Measurements from ENCODE around the gene REV3L.

The REV3L gene

GRCh38 chr6:111427341-111428116 is 55.5 kb downstream of the REV3L start:
- no peak for DNase-seq (ENCODE audit: low read depth in 2 of 2)

- no peak for DNase-seq (ENCODE audit: low read depth in 2 of 2)
Observed at GRCh38 chr6:111423960-111424846, 58.8 kb downstream of the REV3L start.

- DNase-seq (ENCODE audit: low read depth in 2 of 2): no peak
Observed at GRCh38 chr6:111423055-111423633, 59.9 kb downstream of the REV3L start.

- no peak for DNase-seq (ENCODE audit: low read depth in 2 of 2)
Observed at GRCh38 chr6:111418971-111419693, 63.9 kb downstream of the REV3L start.

- no peak for DNase-seq (ENCODE audit: low read depth in 2 of 2)
Observed at GRCh38 chr6:111417946-111418345, 65.1 kb downstream of the REV3L start.

- DNase-seq (ENCODE audit: low read depth in 2 of 2): no peak
Observed at GRCh38 chr6:111417181-111417585, 65.8 kb downstream of the REV3L start.

- no peak for DNase-seq (ENCODE audit: low read depth in 2 of 2)
Observed at GRCh38 chr6:111416529-111416928, 66.5 kb downstream of the REV3L start.

GRCh38 chr6:111414373-111414772 is 68.6 kb downstream of the REV3L start:
- DNase-seq (ENCODE audit: low read depth in 2 of 2): no peak

- DNase-seq (ENCODE audit: low read depth in 2 of 2): no peak
Observed at GRCh38 chr6:111411978-111412566, 70.9 kb downstream of the REV3L start.

GRCh38 chr6:111411046-111411445 is 72.0 kb downstream of the REV3L start:
- DNase-seq (ENCODE audit: low read depth in 2 of 2): no peak

GRCh38 chr6:111410371-111410770 is 72.6 kb downstream of the REV3L start:
- no peak for DNase-seq (ENCODE audit: low read depth in 2 of 2)

- no peak for DNase-seq (ENCODE audit: low read depth in 2 of 2)
Observed at GRCh38 chr6:111409430-111409829, 73.6 kb downstream of the REV3L start.

GRCh38 chr6:111407686-111408085 is 75.3 kb downstream of the REV3L start:
- DNase-seq (ENCODE audit: low read depth in 2 of 2): no peak

GRCh38 chr6:111406200-111406721 is 76.8 kb downstream of the REV3L start:
- no peak for DNase-seq (ENCODE audit: low read depth in 2 of 2)

- DNase-seq (ENCODE audit: low read depth in 2 of 2): no peak
Observed at GRCh38 chr6:111403388-111403787, 79.6 kb downstream of the REV3L start.

GRCh38 chr6:111399626-111400025 is 83.4 kb downstream of the REV3L start:
- no peak for DNase-seq (ENCODE audit: low read depth in 2 of 2)

- no peak for DNase-seq (ENCODE audit: low read depth in 2 of 2)
Observed at GRCh38 chr6:111388681-111389080, 94.3 kb downstream of the REV3L start.

- DNase-seq (ENCODE audit: low read depth in 2 of 2): no peak
Observed at GRCh38 chr6:111382476-111383294, 100.3 kb downstream of the REV3L start.

GRCh38 chr6:111381728-111382127 is 101.3 kb downstream of the REV3L start:
- no peak for DNase-seq (ENCODE audit: low read depth in 2 of 2)

GRCh38 chr6:111381123-111381522 is 101.9 kb downstream of the REV3L start:
- DNase-seq (ENCODE audit: low read depth in 2 of 2): no peak
